ENCODE data around the gene OSBPL3. TPM values are rescaled to one million over a fixed set of nuclear protein-coding genes. Genes with fewer than 3 reads are reported as not detected.

The OSBPL3 gene
- total RNA-seq, 1 donor from 2014 or later, result 93.7 TPM

DNA sequence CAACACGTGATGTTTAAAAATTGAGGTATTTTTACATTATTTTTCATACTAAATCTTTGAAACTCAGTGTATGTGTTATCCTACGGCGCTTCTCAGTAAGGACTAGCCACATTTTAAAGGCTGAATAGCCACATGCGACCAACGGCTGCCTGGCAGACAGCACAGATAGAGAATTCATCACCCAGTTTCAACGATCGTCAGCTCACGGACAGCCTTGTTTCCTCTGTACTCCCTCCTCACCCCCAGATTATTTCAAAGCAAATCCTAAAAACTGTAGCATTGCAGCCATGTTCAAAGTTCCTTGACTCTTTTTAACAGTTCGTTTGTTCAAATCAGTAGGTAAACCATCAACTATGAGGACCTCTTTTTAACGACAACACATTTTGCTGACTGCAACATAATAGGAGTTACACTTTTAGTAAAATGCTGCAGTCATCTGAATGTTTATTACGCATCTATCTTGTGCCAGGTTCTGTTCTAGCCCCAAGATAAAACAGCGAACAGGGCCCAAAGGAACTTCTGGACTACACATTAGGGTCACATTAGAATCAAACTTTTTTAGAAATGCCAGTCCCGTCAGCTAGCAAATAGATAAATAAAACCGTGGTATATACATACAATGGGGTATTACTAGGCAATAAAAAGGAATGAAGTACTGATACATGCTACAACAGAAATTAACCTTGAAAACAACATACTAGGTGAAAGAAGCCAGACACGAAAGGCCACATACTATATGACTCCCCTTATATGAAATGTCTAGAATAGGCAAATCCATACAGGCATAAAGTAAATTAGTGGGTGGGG, 5.7 kb downstream of the OSBPL3 start:
- Mint-ChIP-seq H3K27ac (no peak overlapping the region), H3K4me3 (no peak overlapping the region), H3K27me3 (no peaks in the 10 kb centered on the region), H3K9me3 (no peaks in the 10 kb centered on the region), H3K4me1 (peaks cover 72% of the 10 kb centered on the region), H3K36me3 (ENCODE audit: low read depth) (peaks cover 38% of the 10 kb centered on the region)
- intact Hi-C loops (cut with micrococcal nuclease), result no loop called here
- no peak for DNase-seq

DNA sequence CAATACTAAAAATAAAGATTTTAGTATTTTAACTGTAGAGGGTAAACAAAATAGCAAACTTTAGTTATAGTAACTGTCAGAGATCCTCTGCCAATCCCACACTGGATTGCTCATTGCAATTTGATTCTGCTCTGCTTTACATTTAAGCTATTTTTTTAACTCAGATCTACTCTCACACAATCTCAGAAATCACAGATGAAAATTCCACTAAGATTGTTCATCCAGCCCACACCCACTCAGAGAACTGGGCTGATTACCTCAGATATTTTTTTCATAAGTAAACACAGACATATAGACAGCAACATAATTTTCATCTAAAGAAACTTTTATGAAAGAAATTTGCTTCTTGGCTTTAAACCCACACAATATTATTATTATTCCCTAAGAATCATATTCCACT, 7.0 kb downstream of the OSBPL3 start:
- no peak overlapping the region for H3K27ac Mint-ChIP-seq
- no peak overlapping the region for H3K4me3 Mint-ChIP-seq
- peaks cover 28% of the 10 kb centered on the region for H3K36me3 Mint-ChIP-seq (ENCODE audit: low read depth)

DNA sequence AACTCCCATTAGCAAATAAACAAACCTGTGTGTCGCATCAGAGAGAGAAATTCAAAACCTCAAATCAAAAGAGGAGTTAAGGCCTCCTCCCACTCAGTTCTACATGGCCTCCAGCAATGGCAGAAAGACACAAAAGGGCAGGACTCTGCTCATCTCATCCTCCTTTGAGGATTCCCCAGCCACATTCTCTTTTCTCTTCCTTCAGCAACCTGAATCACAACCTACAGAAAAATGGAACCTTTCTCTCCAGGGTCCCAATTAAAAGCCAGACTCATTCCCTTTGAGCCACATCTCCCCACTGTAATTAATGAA, 7.9 kb downstream of the OSBPL3 start:
- peaks cover 26% of the 10 kb centered on the region for H3K36me3 Mint-ChIP-seq (ENCODE audit: low read depth)
- H3K4me1 Mint-ChIP-seq, result peaks cover 72% of the 10 kb centered on the region
- H3K27me3 Mint-ChIP-seq, result no peaks in the 10 kb centered on the region
- no peaks in the 10 kb centered on the region for H3K9me3 Mint-ChIP-seq
- DNase-seq, result no peak
- intact Hi-C loops (cut with micrococcal nuclease), result no loop called here
- H3K4me3 Mint-ChIP-seq, result peak overlapping the region; percentile 7
- H3K27ac Mint-ChIP-seq, result no peak overlapping the region

More for the DNA sequence above, 7.0 kb downstream of the OSBPL3 start:
- H3K9me3 Mint-ChIP-seq, result no peaks in the 10 kb centered on the region
- intact Hi-C loops (cut with micrococcal nuclease), result no loop called here
- no peak for DNase-seq
- H3K4me1 Mint-ChIP-seq, result peaks cover 68% of the 10 kb centered on the region
- no peaks in the 10 kb centered on the region for H3K27me3 Mint-ChIP-seq

DNA sequence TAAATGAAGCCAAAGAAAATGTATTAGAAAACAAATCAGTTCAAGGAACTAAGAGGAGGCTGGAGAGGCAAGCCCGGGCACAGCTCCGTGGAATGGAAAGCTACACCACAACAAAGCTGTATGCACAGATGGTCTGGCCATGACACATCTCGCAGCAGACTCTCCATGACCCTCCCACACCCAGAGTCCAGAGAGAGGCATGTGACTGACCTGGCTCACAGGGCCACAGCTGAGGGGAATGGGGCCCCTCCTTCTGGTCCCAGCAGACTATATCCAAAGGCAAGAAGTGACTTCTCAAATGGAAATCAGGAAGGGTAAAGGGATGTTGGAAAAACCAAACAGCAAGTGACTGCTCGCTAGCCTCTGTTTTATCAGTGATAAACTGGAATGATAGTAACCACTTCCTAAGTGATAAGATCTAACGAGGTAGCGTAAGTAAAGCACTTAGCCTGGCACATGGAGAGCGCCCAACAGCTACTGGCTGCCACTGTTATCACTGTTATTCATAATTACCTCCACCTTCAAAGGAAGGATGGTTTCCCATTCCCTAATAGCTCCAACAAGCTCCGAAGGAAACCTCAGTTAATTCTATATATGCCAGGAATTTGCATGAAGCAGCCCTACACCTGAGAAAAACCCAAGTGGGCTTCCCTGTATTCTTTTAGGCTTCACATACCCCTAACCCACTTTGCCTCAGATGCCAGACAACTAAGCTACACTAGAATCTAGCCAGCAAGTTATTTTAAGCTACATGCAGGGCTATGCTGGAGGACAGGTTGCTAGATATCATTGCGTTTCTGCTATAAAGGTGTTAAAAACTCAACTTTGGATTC, 8.4 kb downstream of the OSBPL3 start:
- DNase-seq, result peak; percentile 61
- Mint-ChIP-seq H3K27me3 (no peaks in the 10 kb centered on the region), H3K9me3 (no peaks in the 10 kb centered on the region), H3K27ac (peak overlapping the region; percentile 73), H3K36me3 (ENCODE audit: low read depth) (peaks cover 23% of the 10 kb centered on the region), H3K4me1 (peaks cover 72% of the 10 kb centered on the region), H3K4me3 (peak overlapping the region; percentile 52)
- intact Hi-C loops (cut with micrococcal nuclease), result no loop called here

DNA sequence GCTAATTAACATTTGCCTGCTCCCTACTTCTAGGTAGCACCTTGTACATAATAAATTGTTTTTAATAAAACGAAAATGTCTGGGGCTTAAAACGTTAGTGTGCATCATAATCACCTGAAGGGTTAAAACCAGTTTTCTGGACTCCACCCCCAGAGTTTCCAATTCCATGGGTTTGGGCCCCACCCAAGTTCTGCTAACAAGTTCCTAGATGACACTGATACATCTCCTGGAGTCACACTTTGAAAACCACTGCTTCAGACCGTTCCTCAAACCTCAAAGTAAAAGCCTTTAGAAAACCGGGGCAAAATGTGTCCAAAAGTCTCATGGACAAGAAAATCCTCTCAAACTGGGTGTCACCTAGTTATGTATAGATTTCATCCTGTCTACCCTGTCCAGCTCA, 9.3 kb downstream of the OSBPL3 start:
- H3K4me3 Mint-ChIP-seq, result peak overlapping the region; percentile 52
- intact Hi-C loops (cut with micrococcal nuclease), result no loop called here
- H3K27me3 Mint-ChIP-seq, result no peaks in the 10 kb centered on the region
- peak overlapping the region; percentile 73 for H3K27ac Mint-ChIP-seq
- no peak for DNase-seq
- H3K9me3 Mint-ChIP-seq, result no peaks in the 10 kb centered on the region
- H3K4me1 Mint-ChIP-seq, result peaks cover 72% of the 10 kb centered on the region
- H3K36me3 Mint-ChIP-seq (ENCODE audit: low read depth), result peaks cover 19% of the 10 kb centered on the region

DNA sequence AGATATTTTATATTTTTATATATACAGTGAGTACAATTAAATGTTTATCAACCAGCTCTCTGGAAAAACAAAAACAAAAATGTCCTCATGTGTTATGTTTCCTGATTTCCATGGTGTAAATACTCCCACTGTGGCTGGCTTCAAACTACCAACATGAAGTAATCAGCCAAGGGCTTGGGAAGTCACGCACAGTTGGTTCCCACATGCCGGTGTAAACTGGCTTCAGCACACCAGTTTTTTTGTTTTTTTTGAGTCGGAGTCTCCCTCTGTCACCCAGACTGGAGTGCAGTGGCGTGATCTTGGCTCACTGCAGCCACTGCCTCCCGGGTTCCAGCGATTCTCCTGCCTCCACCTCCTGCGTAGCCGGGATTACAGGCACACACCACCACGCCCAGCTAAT, 11.8 kb downstream of the OSBPL3 start:
- Mint-ChIP-seq H3K36me3 (ENCODE audit: low read depth) (peaks cover 18% of the 10 kb centered on the region), H3K27me3 (no peaks in the 10 kb centered on the region), H3K9me3 (peaks cover 3% of the 10 kb centered on the region), H3K4me3 (no peak overlapping the region), H3K4me1 (peaks cover 77% of the 10 kb centered on the region), H3K27ac (no peak overlapping the region)
- intact Hi-C loops (cut with micrococcal nuclease), result no loop called here
- peak; percentile 50 for DNase-seq

DNA sequence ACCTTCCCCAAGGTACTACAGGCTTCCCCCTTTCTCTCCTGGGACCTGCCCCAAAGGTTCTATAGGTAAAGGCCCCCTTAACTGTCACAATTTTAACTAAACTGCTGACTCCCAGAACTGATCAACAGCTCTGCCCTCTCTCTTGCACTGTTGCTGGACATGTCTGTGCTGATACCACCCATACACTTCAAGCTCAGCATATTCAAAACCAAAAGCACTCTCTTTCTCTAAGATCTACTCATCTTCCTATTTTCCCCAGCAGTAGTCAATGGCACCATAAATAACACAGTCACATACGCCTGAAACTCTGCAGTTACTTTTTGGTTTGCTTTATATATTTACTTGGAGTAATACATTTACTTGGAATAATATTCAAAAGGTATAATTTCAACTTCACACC, 12.3 kb downstream of the OSBPL3 start:
- Mint-ChIP-seq H3K4me3 (no peak overlapping the region), H3K27me3 (no peaks in the 10 kb centered on the region), H3K36me3 (ENCODE audit: low read depth) (peaks cover 18% of the 10 kb centered on the region), H3K27ac (peak overlapping the region; percentile 79), H3K4me1 (peaks cover 77% of the 10 kb centered on the region), H3K9me3 (peaks cover 3% of the 10 kb centered on the region)
- intact Hi-C loops (cut with micrococcal nuclease), result loop anchor here (2.0 kb wide), 1 partner anchor 89 kb away; no protein-coding TSS in a partner anchor
- no peak for DNase-seq

DNA sequence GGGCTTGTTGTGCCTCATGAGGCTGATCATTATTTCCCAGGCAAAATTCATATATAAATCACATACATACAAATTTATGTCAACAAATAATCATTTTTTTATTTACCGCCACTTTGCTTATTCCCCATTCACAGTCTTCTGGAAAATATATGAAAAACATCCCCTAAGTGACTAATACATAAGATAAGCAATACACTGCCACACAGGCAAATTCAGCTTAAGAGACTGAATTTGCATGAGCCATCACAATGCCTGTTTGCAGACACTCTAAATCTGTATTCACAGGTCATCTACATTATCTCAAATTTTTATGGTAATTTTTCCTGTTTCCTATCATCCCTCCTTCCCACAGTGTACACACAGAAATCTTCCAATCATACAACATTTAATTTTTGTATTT, 13.2 kb downstream of the OSBPL3 start:
- no peak for DNase-seq
- intact Hi-C loops (cut with micrococcal nuclease), result loop anchor here (1.0 to 2.0 kb wide), 7 partner anchors 13 to 146 kb away; partner anchors contain the start of gene OSBPL3
- Mint-ChIP-seq H3K27ac (peak overlapping the region; percentile 84), H3K36me3 (ENCODE audit: low read depth) (peaks cover 19% of the 10 kb centered on the region), H3K4me3 (peak overlapping the region; percentile 4), H3K27me3 (no peaks in the 10 kb centered on the region), H3K4me1 (peaks cover 78% of the 10 kb centered on the region), H3K9me3 (peaks cover 3% of the 10 kb centered on the region)

DNA sequence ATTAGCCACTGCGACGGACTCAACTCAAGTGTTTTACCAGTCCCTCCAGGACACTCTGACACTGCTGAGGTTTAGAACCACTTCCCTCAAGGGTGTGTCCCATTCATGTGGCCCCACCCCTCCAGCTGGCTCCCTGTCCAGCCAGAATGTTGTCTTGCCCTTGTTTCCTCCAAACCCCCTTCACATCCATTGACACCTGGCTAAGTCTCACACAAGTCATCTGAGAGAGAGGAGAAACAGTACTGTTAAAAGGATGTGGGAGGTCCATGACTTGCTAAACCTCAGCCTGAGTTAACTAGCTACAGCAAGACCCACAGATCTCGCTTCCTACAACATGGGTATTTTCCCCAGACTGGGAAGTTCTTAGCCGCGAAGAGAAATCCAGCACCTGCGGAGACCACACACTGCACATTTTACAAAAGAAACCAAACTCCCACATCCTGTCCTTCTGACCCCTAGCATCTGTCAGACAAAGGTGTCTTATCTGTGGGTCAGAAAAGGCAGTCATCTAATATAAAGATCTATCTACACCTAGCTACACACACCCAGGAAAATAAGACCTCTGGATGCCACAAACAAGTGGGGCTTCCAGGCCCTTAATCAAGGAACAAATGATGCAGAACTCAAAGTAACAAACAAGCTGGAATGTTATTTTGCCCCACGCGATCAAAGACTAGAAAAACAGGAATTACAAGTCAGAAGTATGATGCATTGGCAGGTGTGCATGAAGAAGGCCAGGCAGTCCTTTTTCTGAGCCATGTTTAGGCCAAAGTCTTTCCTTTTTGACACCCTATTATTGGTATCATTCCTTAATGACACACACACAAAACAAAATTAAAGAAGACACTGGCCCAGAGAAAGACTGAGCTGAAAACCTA, 13.9 kb downstream of the OSBPL3 start:
- intact Hi-C loops (cut with micrococcal nuclease), result loop anchor here (1.0 to 2.0 kb wide), 7 partner anchors 14 to 145 kb away; partner anchors contain the start of gene OSBPL3
- H3K4me3 Mint-ChIP-seq, result peak overlapping the region; percentile 75
- H3K36me3 Mint-ChIP-seq (ENCODE audit: low read depth), result peaks cover 22% of the 10 kb centered on the region
- peaks cover 7% of the 10 kb centered on the region for H3K9me3 Mint-ChIP-seq
- H3K4me1 Mint-ChIP-seq, result peaks cover 76% of the 10 kb centered on the region
- peak overlapping the region; percentile 84 for H3K27ac Mint-ChIP-seq
- DNase-seq, result peak; percentile 88
- H3K27me3 Mint-ChIP-seq, result no peaks in the 10 kb centered on the region

DNA sequence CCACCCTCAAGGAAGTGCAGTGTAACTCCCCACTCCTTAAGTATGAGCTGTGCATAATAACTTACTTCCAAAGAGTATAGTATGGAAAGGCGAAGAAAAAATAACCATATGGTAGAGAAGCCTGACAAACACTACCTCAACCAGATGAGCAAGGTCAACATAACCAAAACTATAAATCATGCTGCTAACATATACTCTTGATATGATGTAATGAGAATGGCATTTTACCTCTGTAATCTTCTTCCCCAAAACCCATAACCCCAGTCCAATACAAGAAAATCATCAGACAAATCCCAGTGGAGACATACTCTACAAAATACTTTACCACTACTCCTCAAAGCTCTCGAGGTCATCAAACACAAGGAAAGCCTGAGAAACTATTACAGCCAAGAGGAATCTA, 15.8 kb downstream of the OSBPL3 start:
- Mint-ChIP-seq H3K36me3 (ENCODE audit: low read depth) (peaks cover 28% of the 10 kb centered on the region), H3K27me3 (no peaks in the 10 kb centered on the region), H3K9me3 (peaks cover 7% of the 10 kb centered on the region), H3K4me3 (peak overlapping the region; percentile 18), H3K4me1 (peaks cover 78% of the 10 kb centered on the region), H3K27ac (peak overlapping the region; percentile 40)
- intact Hi-C loops (cut with micrococcal nuclease), result no loop called here
- DNase-seq, result no peak

DNA sequence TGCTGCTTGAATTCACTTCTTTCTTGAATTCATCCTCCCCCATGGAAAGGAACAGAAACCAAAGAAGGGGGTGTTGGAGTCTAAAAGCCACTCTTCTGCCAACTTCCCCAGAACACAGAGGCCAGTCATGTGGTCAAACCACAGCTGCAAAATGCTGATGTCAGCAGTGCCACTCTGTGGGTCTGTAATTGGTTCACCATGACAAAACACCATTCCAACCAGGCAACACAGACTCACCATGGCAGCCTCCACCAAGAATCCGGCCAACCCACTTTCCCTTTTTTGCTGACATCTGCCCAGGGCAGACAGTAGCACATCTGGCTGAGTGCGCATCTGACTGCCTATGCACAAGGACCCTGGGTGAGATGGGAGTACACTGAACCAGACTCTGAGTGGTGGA, 16.8 kb downstream of the OSBPL3 start:
- peaks cover 81% of the 10 kb centered on the region for H3K4me1 Mint-ChIP-seq
- H3K27me3 Mint-ChIP-seq, result no peaks in the 10 kb centered on the region
- intact Hi-C loops (cut with micrococcal nuclease), result loop anchor here (2.0 kb wide), 1 partner anchor 14 kb away; no protein-coding TSS in a partner anchor
- H3K4me3 Mint-ChIP-seq, result peak overlapping the region; percentile 66
- peaks cover 35% of the 10 kb centered on the region for H3K36me3 Mint-ChIP-seq (ENCODE audit: low read depth)
- peaks cover 7% of the 10 kb centered on the region for H3K9me3 Mint-ChIP-seq
- DNase-seq, result peak; percentile 72
- peak overlapping the region; percentile 82 for H3K27ac Mint-ChIP-seq

DNA sequence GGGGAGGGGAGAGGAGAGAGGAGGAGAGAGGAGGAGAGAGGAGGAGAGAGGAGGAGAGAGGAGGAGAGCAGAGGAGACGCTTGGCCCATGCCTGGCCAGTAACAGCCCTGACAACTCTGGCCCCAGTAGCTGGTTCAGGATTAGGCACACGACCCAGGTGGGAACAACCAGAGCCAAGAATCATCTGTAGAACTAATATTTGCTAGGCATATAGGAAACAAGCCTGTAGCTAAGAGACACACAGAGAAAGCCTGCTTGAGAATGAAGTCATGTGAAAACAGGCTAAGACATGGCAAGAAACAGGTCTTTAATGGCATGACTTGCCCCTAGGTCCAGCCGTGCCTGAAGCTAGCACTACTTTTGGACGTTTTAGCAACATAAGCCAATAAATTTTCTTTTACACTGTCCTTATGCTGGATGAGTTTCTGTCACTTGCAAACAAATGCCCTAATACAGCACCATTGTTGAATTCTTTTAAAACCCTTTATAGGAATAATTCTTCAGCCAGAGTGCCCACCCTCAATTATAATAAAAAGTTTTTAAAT, 17.5 kb downstream of the OSBPL3 start:
- peaks cover 7% of the 10 kb centered on the region for H3K9me3 Mint-ChIP-seq
- no peak for DNase-seq
- no peak overlapping the region for H3K27ac Mint-ChIP-seq
- peaks cover 79% of the 10 kb centered on the region for H3K4me1 Mint-ChIP-seq
- H3K36me3 Mint-ChIP-seq (ENCODE audit: low read depth), result peaks cover 35% of the 10 kb centered on the region
- H3K4me3 Mint-ChIP-seq, result no peak overlapping the region
- no peaks in the 10 kb centered on the region for H3K27me3 Mint-ChIP-seq
- intact Hi-C loops (cut with micrococcal nuclease), result loop anchor here (2.0 kb wide), 1 partner anchor 14 kb away; no protein-coding TSS in a partner anchor

Measured in activated CD4-positive, alpha-beta T cell treated with anti-CD3 and anti-CD28 coated beads, Interleukin-2, amount 10 ng/mL, durations not matched to agents 24 days and 14 days (primary cell).